GM12878 (cell line): ENCODE results near the gene GLT6D1. TPM values are rescaled to one million over a fixed set of nuclear protein-coding genes. Genes with fewer than 3 reads are reported as not detected.

Experiments used
- ATAC-seq: fragments of 200-7000 bp; cut with Tn5 transposase; 3 replicates; pipeline ENCODE4 v1.9.1; 2020; ENCODE audit warnings: mild to moderate bottlenecking, moderate library complexity
- Bru-seq: library from RNA; stranded (reverse); fragments of 400-500 nt; gene quantifications from one replicate; lab custom pipeline; 2021; lab: Mats Ljungman, UMichigan
- BruChase-seq, 2 experiments: library from RNA; stranded (reverse); fragments of 400-500 nt; gene quantifications; one replicate each; lab custom pipeline; 2021; lab: Mats Ljungman, UMichigan
- BruUV-seq: library from RNA; stranded (reverse); fragments of 400-500 nt; replicated peaks from 2 replicates; lab custom pipeline; 2021; lab: Mats Ljungman, UMichigan
- CTCF ChIA-PET: fragments of 300-600 bp; sonication (Branson Sonifier 250); formaldehyde crosslinking; extraction: SDS; loops from one replicate; lab custom pipeline; 2021; ENCODE audit warnings: inconsistent platforms; lab: Yijun Ruan, JAX
- POLR2A ChIA-PET: fragments of 350-600 bp; formaldehyde crosslinking; extraction: SDS; loops from one replicate; lab custom pipeline; 2021; ENCODE audit warnings: inconsistent platforms; lab: Charles Lee
- RAD21 ChIA-PET: fragments of 300-600 bp; sonication (Branson Sonifier 250); formaldehyde crosslinking; loops from one replicate; lab custom pipeline; 2023; ENCODE audit warnings: antibody characterized with exemption; ENCODE audit not compliant: unreplicated experiment; lab: Charles Lee
- SMC1A ChIA-PET: fragments of 300-600 bp; sonication (Branson Sonifier 250); formaldehyde crosslinking; loops from one replicate; lab custom pipeline; 2023; ENCODE audit not compliant: unreplicated experiment, uncharacterized antibody; lab: Charles Lee
- DNase-seq: peaks from one replicate; pipeline ENCODE4 v3.0.0-alpha.2; 2011; ENCODE audit warnings: low read depth, low spot score
- FAIRE-seq: peaks from 3 replicates; lab custom pipeline; 2011; peaks lifted over from hg19 to GRCh38; lab: Jason Lieb, UNC
- H2AFZ ChIP-seq: 2 replicates; pipeline ENCODE4 v1.6.0; 2011; ENCODE audit warnings: low read depth, low read length, control low read depth; ENCODE audit not compliant: control insufficient read depth
- H3K27ac ChIP-seq: 2 replicates; pipeline ENCODE4 v1.5.1; 2011; ENCODE audit warnings: control low read depth; ENCODE audit not compliant: control insufficient read depth, insufficient read depth
- H3K27me3 ChIP-seq, 2 experiments: replicated peaks in 1 of 2; 2 replicates each; pipeline versions ENCODE4 v1.6.0 to v1.6.1; 2011; ENCODE audit warnings: low read length in 1 of 2; ENCODE audit not compliant: control insufficient read depth in 2 of 2, insufficient read depth in 2 of 2
- H3K36me3 ChIP-seq, 2 experiments: 2 replicates each; pipeline ENCODE4 v1.5.1; 2011; ENCODE audit warnings: low read length in 1 of 2; ENCODE audit not compliant: control insufficient read depth in 2 of 2, insufficient read depth in 2 of 2
- H3K4me1 ChIP-seq: 2 replicates; pipeline ENCODE4 v1.6.1; 2011; ENCODE audit warnings: mild to moderate bottlenecking, low read length, moderate library complexity, mixed read lengths; ENCODE audit not compliant: control insufficient read depth, insufficient read depth
- H3K4me2 ChIP-seq: 2 replicates; pipeline ENCODE4 v1.6.0; 2011; ENCODE audit warnings: control low read depth; ENCODE audit not compliant: control insufficient read depth, insufficient read depth
- H3K4me3 ChIP-seq: fragments of 200-600 bp; sonication (generic); 2 replicates; pipeline ENCODE4 v1.5.1; 2016
- H3K79me2 ChIP-seq: 2 replicates; pipeline ENCODE4 v1.6.0; 2011; ENCODE audit warnings: low read length; ENCODE audit not compliant: control insufficient read depth, insufficient read depth
- H3K9ac ChIP-seq: 2 replicates; pipeline ENCODE4 v1.8.0; 2011; ENCODE audit warnings: low read length, control low read depth, mixed read lengths; ENCODE audit not compliant: control insufficient read depth, insufficient read depth
- H3K9me3 ChIP-seq: replicated peaks from 3 replicates; pipeline ENCODE4 v1.5.1; 2011; ENCODE audit warnings: mild to moderate bottlenecking, low read length; ENCODE audit not compliant: control insufficient read depth, insufficient read depth
- H4K20me1 ChIP-seq: 2 replicates; pipeline ENCODE4 v1.6.0; 2011; ENCODE audit not compliant: control insufficient read depth, insufficient read depth
- BCL11A ChIP-seq: IDR thresholded peaks from 2 replicates; pipeline ENCODE4 v1.6.1; 2011; ENCODE audit warnings: low read depth, low read length
- CHD2 ChIP-seq: IDR thresholded peaks from 2 replicates; pipeline ENCODE4 v1.6.1; 2011; ENCODE audit warnings: low read depth, low read length, improper control_type of control experiment, borderline replicate concordance
- MXI1 ChIP-seq: fragments of 150-350 bp; IDR thresholded peaks from 2 replicates; pipeline ENCODE4 v1.6.1; 2011; ENCODE audit warnings: low read depth, mild to moderate bottlenecking, inconsistent platforms, low read length, improper control_type of control experiment
- POU2F2 ChIP-seq: IDR thresholded peaks from 3 replicates; pipeline ENCODE4 v1.6.1; 2011; ENCODE audit warnings: low read depth, mild to moderate bottlenecking, low read length, borderline replicate concordance
- RELB ChIP-seq: fragments of 450-650 bp; IDR thresholded peaks from 2 replicates; pipeline ENCODE4 v1.6.1; 2017; ENCODE audit warnings: low read depth, mild to moderate bottlenecking, moderate library complexity
- RFX5 ChIP-seq: IDR thresholded peaks from 2 replicates; pipeline ENCODE4 v1.6.1; 2011; ENCODE audit warnings: low read depth, low read length, improper control_type of control experiment
- ZBTB33 ChIP-seq: fragments of 450-650 bp; IDR thresholded peaks from 2 replicates; pipeline ENCODE4 v1.6.1; 2017; ENCODE audit warnings: mild to moderate bottlenecking
- WGBS: methylation state at CpG from one replicate; pipeline ENCODE4 v1.1.6; 2016; ENCODE audit warnings: low lambda C conversion rate; ENCODE audit not compliant: insufficient replicate concordance, insufficient coverage; ENCODE audit errors: missing lambda C conversion rate; 5-methylcytosine and 5-hydroxymethylcytosine counted together
- in situ Hi-C: fragments of 300-500 bp; cut with MboI; formaldehyde crosslinking; loops from 9 replicates; pipeline ENCODE4 v1.14.3; 2018; ENCODE audit warnings: mixed read lengths
- intact Hi-C: fragments of 100-400 bp; cut with micrococcal nuclease; formaldehyde crosslinking; loops from one replicate; pipeline ENCODE4 v1.14.2; 2022; ENCODE audit not compliant: unreplicated experiment
- long read RNA-seq, 2 experiments: library from polyadenylated mRNA; unstranded; transcript quantifications; one replicate each; pipeline ENCODE4 v2.0.0, GENCODE V29; 2019 to 2020
- polyA minus RNA-seq, 3 experiments: library from RNA; depleted of rRNA, polyadenylated mRNA; stranded (reverse); fragments of >200 nt; gene quantifications; 2 replicates each; pipeline ENCODE4 v1.2.3, GENCODE V29; 2011
- polyA plus RNA-seq, 11 experiments: library from polyadenylated mRNA; depleted of rRNA in 4 of 11; unstranded in 6 of 11; stranded (reverse) in 5 of 11; fragments of >200 nt; fragmentation: Nextera tagmentation in 4 of 11; fragmentation: Illumina TruSeq in 1 of 11; extraction: Ambion mirVana in 4 of 11; extraction: Trizol in 1 of 11; gene quantifications; 1 replicate in 1 of 11; 2 replicates in 10 of 11; pipeline versions ENCODE4 v1.2.1 to v1.2.3, GENCODE V29; 2011 to 2016; ENCODE audit warnings: inconsistent platforms in 2 of 11, missing spikeins in 2 of 11, low read depth in 1 of 11
- total RNA-seq, 4 experiments: library from RNA; depleted of rRNA in 3 of 4; stranded (reverse); fragments of >200 nt in 3 of 4; fragmentation: Illumina TruSeq in 1 of 4; extraction: Trizol in 1 of 4; gene quantifications; 2 replicates each; pipeline versions ENCODE4 v1.2.1 to v1.2.3, GENCODE V29; 2013 to 2021
- TF ChIP-seq, protein P1 (sequence below): fragments of 450-650 bp; conservative IDR thresholded peaks from 2 replicates; pipeline ENCODE4 v1.6.1; 2017; ENCODE audit warnings: mild to moderate bottlenecking, moderate library complexity

GLT6D1 gene, protein sequence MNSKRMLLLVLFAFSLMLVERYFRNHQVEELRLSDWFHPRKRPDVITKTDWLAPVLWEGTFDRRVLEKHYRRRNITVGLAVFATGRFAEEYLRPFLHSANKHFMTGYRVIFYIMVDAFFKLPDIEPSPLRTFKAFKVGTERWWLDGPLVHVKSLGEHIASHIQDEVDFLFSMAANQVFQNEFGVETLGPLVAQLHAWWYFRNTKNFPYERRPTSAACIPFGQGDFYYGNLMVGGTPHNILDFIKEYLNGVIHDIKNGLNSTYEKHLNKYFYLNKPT
- not detected in 2 replicates for total RNA-seq (2013; cell fraction: nucleolus; rRNA removed)
- total RNA-seq (2014; rRNA removed) = not detected in 2 replicates
- not detected in 2 replicates for total RNA-seq (2014; rRNA removed; fragmentation: Illumina TruSeq; extraction: Trizol)
- total RNA-seq (2021) = not detected in 2 replicates
- polyA plus RNA-seq (2011; ENCODE audit: low read depth) = not detected
- not detected in 2 replicates for polyA plus RNA-seq (2011; rRNA removed)
- polyA plus RNA-seq (2011; cell fraction: cytosol; rRNA removed) = not detected in 2 replicates
- polyA plus RNA-seq (2011; cell fraction: nucleus; rRNA removed) = not detected in 2 replicates
- polyA plus RNA-seq (2012) = not detected in 2 replicates
- not detected in 2 replicates for polyA plus RNA-seq (2014; fragmentation: Illumina TruSeq; extraction: Trizol)
- not detected for polyA plus RNA-seq (2014; fragmentation: Nextera tagmentation; extraction: Ambion mirVana)
- polyA plus RNA-seq (2014; rRNA removed) = not detected in 2 replicates
- not detected for polyA plus RNA-seq (2016; fragmentation: Nextera tagmentation; extraction: Ambion mirVana)
- not detected in 2 replicates for polyA minus RNA-seq (2011; rRNA and poly(A)+ RNA removed)
- polyA minus RNA-seq (2011; cell fraction: cytosol; rRNA and poly(A)+ RNA removed) = not detected in 2 replicates
- polyA minus RNA-seq (2011; cell fraction: nucleus; rRNA and poly(A)+ RNA removed) = not detected in 2 replicates
- Bru-seq, nascent RNA = percentile 5 among the genes with signal in this experiment
- BruChase-seq, experiment 1, labeled RNA remaining after a 6-hour chase = not detected
- BruChase-seq, experiment 2, labeled RNA remaining after a 2-hour chase = not detected
- long read RNA-seq, experiment 1 = 0 reads
- long read RNA-seq, experiment 2 = 0 reads

- Histone ChIP-seq H4K20me1 (no peaks in the 10 kb centered on the region), H3K9ac (no peak within 1 kb of the TSS), H2AFZ (no peak within 1 kb of the TSS), H3K79me2 (no peaks in the 10 kb centered on the region), H3K9me3 (no peaks in the 10 kb centered on the region; the same call in 1 of the 3 replicates), H3K36me3 (no peaks in the 10 kb centered on the region), H3K4me3 (no peak within 1 kb of the TSS)
- in situ Hi-C loops (no loop called here), intact Hi-C loops (no loop called here)
- BruUV-seq = no TSS peak
- 35% methylated on average over 9 of the region's 9 CpGs for WGBS
- ChIA-PET SMC1A (no interaction called here), POLR2A (no interaction called here)
- no peak for FAIRE-seq
- no peak for TF ChIP-seq RELB
- no peak for TF ChIP-seq RFX5
- TF ChIP-seq, protein P1, sequence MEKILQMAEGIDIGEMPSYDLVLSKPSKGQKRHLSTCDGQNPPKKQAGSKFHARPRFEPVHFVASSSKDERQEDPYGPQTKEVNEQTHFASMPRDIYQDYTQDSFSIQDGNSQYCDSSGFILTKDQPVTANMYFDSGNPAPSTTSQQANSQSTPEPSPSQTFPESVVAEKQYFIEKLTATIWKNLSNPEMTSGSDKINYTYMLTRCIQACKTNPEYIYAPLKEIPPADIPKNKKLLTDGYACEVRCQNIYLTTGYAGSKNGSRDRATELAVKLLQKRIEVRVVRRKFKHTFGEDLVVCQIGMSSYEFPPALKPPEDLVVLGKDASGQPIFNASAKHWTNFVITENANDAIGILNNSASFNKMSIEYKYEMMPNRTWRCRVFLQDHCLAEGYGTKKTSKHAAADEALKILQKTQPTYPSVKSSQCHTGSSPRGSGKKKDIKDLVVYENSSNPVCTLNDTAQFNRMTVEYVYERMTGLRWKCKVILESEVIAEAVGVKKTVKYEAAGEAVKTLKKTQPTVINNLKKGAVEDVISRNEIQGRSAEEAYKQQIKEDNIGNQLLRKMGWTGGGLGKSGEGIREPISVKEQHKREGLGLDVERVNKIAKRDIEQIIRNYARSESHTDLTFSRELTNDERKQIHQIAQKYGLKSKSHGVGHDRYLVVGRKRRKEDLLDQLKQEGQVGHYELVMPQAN = no peak
- no peak for TF ChIP-seq CHD2
- TF ChIP-seq POU2F2 = no peak
- TF ChIP-seq MXI1 = no peak
- TF ChIP-seq BCL11A = no peak
- TF ChIP-seq ZBTB33 = no peak
- TF ChIP-seq, all 136 proteins: peak for 0
- no peaks in the 10 kb centered on the region for H3K27me3 ChIP-seq
- ATAC-seq = no peak
- no peaks in the 10 kb centered on the region for H3K4me1 ChIP-seq
- no peak for DNase-seq
- H3K27ac ChIP-seq = no peak within 1 kb of the TSS
- ChIA-PET RAD21 (no interaction called here), CTCF (no interaction called here)
- H3K4me2 ChIP-seq = no peak within 1 kb of the TSS
These were observed at the start of gene GLT6D1 for GRCh38 chr9:135639196-135639595. GLT6D1 (minus strand) TSS chr9:135639540; CDS start chr9:135639187, 353 bp downstream.
